HG03139 (cell line): ENCODE measurements around the gene PSD2.

ENCODE experiments used
- ATAC-seq: cut with Tn5 transposase; IDR thresholded peaks from one replicate; pipeline ENCODE4 v1.9.1; 2021; ENCODE audit not compliant: unreplicated experiment

PSD2 gene

GRCh38 chr5:139810341-139811273, 15.0 kb downstream of the PSD2 start:
- ATAC-seq, result no peak

DNA sequence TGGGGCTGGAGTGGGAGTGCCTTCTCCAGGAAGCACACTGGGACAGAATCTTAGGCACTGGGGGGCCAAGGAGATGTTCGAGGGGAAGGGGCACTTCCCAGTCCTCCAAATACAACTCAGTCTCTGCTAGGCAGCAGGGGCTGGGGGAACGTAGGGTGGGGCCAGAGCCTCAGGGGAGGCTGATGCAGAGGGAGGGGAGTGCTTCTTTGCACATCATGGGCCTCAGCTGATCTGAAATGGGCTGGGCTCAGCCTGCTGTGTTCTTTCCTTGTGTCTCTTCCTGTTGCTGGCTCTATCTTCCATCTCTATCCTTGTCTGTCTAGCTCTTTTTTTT, 15.6 kb downstream of the PSD2 start:
- no peak for ATAC-seq

DNA sequence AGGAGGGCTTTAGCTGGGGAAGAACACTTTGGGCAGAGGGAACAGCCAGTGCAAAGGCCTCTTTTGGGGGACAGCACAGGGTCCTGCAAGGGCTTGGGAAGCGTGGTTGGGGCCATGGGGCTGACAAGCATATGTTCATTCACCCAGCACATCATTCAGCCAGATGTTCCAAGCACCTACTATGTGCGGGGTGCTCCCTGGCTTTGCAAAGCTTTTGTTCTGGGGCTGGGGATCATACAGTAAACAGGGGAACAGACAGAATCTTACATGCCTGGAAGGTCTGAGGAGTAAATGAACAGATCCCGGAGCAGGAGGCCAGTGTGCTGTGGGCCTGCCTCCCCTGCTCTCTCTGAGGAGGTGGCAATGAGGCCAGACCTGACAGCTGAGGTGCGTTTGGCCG, 16.7 kb downstream of the PSD2 start:
- ATAC-seq, result no peak

GRCh38 chr5:139812836-139813805, 17.5 kb downstream of the PSD2 start:
- ATAC-seq, result no peak

DNA sequence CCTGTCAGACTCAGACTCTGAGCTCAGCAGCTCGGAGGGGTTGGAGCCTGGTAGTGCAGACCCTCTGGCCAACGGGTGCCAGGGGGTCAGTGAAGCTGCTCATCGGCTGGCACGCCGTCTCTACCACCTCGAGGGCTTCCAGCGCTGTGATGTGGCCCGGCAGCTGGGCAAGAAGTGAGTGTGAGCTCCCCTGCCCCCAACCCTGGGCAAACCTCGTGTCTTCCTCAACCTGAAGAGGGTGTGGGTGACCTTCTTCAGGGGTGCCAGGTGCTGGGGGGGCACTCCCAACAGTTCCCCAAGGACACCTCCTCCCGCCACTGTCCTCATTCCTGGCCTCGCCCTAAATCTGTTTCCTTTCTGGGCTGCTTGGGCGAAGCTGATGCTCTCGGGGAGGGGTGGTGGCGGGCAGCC, 18.6 kb downstream of the PSD2 start:
- no peak for ATAC-seq

- no peak for ATAC-seq
Measured at GRCh38 chr5:139814704-139815280, 19.2 kb downstream of the PSD2 start.

- no peak for ATAC-seq
Measured at GRCh38 chr5:139816566-139816965, 21.0 kb downstream of the PSD2 start.

DNA sequence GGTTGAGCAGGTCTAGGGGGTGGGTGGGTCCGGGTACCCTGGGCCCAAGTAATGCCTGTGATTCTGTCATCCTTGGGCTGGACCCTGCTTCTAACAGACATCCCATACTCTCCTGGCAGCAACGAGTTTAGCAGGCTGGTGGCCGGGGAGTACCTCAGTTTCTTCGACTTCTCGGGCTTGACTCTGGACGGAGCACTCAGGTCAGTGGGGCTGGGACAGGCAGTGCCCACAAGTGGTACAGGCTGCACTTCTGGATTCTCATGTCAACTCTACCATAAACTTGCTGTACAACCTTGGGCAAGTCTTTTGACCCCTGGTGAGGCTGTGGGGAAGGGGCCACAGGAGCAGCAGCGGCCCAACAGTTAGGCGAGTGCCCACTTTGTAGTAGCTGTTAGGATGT, 21.8 kb downstream of the PSD2 start:
- ATAC-seq, result no peak

GRCh38 chr5:139817970-139818369, 22.4 kb downstream of the PSD2 start:
- ATAC-seq, result no peak

GRCh38 chr5:139820130-139820529, 24.5 kb downstream of the PSD2 start:
- no peak for ATAC-seq

DNA sequence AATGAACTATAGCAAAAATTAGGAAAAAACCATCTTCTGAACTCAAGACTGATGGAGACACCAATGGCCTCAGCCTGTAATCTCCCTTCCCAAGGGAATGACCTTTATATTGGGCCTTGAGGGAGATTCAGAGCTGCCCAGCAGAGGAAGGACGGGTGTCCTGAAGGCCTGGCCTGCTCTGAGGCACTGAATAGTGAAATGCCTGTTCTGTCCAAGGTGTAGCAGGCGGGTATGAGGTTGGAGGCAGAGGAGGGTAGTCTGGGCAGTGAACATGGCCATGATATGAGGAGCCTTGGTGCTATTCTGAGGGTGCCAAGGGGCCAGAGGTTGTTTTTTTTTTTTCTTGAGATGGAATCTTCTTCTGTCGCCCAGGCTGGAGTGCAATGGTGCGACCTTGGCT, 25.0 kb downstream of the PSD2 start:
- ATAC-seq, result no peak

DNA sequence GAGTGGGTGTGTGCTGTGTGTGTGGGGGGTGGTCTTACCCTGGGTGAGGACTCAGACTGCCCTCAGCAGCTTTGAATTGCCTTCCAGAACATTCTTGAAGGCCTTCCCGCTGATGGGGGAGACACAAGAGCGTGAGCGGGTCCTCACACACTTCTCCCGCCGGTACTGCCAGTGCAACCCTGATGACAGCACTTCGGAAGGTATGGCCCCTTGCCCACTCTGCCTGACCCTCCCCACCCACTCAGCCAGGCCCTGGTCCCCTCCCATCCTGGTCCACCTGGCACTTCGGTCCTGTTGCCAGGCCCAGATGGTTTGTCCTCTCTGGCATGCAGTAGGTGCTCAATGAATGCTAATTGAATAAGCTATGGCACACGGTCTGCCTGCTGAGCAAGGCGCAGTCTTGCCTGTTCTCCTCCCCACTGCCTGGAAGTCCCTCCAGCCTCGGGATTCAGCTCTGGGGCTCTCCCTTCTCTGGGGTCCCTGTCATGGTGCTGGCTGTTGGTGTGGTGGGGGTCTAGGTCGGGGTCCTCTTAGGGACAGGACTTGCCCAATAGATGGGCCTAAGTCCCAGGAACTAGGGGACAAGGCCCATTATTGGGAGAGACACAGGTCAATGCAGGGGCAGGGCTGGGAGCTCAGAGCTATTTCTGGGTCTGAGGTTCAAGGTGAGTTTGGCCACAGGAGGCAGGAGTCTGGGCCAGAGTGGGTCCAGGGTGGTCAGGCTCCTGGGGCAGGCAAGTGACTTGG, 26.4 kb downstream of the PSD2 start:
- no peak for ATAC-seq

DNA sequence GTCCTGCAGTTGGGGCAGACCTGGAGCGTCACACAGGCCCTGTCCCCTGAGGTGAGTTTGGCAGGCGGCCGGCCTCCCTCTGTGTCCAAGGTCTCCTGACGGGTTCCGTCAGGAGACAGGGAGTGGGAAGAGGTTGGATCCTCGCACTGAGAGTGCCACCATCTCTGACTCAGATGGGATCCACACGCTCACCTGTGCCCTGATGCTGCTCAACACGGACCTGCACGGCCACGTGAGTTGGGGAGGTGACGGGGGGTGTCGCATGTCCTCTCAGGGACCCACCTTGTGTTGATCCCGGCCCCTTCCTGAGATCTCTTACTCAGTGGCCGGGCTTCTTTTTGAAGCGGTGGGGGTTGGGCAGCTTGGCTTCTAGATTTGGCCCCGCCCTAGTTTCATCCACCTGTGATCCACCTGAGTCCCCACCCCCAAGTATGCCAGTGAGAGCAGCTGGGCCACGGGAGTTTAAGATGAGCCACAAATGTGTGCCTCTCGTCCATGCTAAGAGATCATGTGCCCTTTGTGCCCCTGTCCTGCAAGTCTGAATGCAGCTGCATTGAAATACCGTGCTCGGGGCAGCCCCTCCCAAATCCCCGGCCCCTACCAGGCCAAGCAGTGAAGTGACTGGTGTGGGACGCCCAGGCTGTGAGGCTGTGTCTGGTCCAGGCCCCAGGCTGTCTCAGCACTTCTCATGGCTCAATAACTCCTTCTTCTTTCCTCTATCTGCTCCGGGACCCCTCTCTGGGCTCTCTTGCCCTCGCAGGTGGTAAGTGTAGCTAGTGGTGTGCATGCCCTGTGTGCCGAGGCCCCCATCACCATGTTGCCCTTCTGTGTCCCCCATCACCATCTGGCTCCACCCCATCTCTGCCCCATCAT, 27.2 kb downstream of the PSD2 start:
- no peak for ATAC-seq

DNA sequence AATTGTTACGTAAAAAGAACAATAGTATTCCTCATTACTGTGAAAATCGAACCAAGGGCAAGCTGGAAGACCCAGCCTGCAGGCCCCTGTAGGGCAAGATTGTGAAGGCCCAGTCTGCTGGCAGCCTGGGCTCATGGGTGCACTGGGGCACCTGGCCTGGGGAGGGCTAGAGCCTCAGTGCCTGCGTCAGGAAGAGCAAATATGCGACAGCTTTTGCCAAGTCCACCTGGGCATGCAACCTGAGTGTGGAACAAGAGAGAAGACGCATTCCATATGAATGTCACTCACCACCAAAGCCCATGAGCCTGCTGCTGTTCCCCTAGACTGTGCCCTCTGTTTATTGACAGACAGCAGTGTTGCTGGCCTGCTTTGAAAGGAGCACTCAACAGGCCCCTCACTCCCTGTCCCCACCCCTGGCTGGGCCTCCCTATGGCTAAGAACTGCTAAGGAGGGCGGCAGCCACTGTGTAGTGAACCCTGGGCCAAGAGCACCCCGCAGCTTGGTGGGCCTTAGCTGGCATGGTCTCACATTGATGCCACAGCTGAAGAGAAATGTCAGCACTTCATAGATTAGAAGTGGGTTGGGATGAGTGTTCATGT, 28.2 kb downstream of the PSD2 start:
- ATAC-seq, result no peak

DNA sequence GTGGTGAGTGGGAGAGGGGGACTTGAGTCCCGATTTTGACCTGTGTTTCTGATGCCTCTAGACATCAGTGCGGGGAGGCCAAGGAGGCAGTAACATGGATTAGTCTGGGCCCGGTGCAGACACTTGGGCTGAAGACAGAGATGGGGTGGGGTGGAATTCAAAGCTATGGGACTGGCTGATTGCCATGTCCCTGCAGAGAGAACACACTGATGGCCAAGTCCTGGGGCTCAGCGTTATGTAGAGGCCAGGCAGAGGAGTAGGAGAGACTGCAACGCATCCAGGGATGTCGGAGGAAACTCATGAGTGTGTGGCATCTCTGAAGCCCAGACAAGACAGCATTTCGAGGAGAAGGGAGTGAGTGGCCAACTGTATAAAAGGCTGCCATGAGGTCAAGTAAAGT, 30.1 kb downstream of the PSD2 start:
- no peak for ATAC-seq

DNA sequence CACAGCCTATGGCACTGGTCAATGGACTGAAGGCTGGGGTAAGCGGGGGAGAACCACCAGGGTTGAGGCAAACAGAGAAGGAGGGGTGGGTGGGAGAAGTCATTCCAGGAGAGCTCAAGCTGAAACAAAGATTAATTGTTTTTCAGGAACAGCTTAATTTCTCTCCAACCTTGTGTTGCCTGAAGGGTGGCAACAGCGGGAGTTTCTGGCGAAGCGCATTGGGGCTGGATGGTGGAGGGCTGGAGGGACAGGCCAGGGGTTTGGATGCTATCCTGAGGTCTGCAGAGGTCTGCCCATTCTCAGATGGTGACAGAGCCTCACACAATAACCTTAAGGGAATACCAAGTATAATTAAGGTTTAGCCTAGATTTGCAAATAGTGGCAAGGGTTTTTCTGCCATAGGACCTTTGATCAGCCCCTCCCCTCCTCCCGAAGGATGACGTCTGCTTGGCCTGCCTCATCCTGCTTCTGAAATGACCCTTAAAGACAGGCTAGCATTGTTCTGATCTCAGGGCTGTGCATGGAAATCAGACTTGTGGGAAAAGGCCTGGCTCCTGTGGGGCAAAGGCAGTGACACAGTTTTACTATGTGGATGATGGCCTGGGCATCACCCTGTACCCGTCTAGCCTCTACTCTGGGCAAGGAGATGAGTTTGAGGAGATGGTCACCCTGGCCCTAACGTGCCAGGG, 32.7 kb downstream of the PSD2 start:
- no peak for ATAC-seq

DNA sequence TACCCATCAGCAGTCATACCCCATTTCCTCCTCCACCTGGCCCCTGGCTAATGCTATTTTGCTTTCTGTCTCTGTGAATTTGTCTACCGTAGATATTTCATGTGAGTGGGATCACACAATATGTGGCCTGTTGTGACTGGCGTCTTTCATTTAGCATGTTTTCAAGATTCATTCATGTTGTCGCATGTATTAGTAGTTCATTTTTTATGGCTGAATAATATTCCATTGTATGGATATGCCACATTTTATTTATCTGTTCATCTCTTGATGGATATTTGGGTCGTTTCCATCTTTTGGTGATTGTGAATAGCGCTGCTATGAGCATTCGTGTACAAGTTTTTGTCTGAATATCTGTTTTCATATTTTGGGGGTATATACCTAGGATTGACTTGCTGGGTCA, 33.9 kb downstream of the PSD2 start:
- no peak for ATAC-seq

DNA sequence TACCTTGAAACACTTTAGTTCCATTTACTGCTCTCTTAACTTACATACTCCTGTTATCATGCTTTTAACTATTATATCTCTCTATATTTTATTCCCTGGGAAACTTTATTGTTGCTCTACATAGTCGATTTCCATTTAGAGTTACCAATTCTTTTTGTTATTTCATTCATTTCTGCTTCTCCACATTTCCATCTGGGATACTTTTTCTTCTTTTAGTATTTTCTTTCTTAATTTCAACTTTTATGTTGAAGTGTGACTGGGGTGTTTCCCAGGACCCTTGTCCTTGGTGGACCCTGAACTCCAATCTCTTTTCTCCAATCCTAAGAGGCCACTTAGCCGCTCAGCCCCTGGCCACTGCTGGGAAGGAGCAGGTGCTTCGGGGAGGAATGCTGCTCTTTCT, 36.0 kb downstream of the PSD2 start:
- no peak for ATAC-seq

- ATAC-seq, result no peak
Measured at GRCh38 chr5:139833525-139833924, 37.9 kb downstream of the PSD2 start.
